Subcutaneous adipose tissue (tissue), 4 donors: ENCODE results near the gene C1GALT1. TPM values are rescaled to one million over a fixed set of nuclear protein-coding genes. Genes with fewer than 3 reads are reported as not detected.

ENCODE experiments used
- total RNA-seq, 4 donors: library from RNA; depleted of rRNA; stranded (reverse); fragments of >200 nt; gene quantifications; one replicate each; pipeline ENCODE4 v1.1.0, GENCODE V29; 2016
- TF ChIP-seq, protein P1 (sequence below): fragments of 450-650 bp; IDR thresholded peaks from one replicate; pipeline ENCODE4 v1.5.1; 2016; ENCODE audit warnings: low read depth, mild to moderate bottlenecking, control low read depth, antibody characterized with exemption, moderate library complexity

The C1GALT1 gene
- total RNA-seq, 4 donors from 2014 or later = 21.3 to 37.7 (median 33.4) TPM

DNA sequence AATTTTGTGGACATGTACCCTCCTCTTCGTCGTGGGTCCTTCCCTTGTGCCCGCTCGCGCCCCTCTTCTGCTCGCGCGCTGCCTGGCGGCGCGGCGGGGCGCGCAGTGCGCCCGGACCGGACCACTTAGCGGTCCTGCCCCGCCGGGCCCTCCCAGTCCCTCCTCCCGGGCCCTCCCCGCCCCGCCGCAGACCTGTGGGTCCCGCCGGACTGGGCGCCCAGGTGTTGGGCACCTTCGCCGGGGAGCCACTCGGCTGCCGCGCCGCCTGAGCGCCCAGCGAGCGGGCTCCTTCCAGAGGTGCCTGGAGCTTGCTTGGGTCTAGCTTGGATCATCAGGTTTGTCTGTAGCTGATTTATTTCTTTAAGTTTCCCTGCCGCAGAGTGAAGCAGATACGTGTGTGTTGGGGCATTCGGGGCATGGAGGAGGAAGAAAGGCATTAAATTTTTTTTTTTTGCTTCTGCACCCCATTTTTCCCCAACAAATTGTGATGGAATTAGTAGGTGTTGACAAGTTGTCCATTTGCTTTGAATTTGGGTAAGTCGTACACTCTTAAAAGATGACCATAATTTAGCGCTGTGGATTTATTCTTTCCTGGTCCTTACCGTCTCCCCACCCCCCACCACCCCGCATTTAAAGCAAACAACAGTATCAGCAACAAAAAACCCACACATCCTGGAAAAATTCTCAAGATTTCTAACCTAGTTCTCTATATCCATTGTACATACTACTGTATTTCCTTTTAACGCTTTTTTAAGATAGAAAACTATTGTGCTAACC, 905 bp downstream of the C1GALT1 start:
- TF ChIP-seq, protein P1, sequence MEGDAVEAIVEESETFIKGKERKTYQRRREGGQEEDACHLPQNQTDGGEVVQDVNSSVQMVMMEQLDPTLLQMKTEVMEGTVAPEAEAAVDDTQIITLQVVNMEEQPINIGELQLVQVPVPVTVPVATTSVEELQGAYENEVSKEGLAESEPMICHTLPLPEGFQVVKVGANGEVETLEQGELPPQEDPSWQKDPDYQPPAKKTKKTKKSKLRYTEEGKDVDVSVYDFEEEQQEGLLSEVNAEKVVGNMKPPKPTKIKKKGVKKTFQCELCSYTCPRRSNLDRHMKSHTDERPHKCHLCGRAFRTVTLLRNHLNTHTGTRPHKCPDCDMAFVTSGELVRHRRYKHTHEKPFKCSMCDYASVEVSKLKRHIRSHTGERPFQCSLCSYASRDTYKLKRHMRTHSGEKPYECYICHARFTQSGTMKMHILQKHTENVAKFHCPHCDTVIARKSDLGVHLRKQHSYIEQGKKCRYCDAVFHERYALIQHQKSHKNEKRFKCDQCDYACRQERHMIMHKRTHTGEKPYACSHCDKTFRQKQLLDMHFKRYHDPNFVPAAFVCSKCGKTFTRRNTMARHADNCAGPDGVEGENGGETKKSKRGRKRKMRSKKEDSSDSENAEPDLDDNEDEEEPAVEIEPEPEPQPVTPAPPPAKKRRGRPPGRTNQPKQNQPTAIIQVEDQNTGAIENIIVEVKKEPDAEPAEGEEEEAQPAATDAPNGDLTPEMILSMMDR = no peak

DNA sequence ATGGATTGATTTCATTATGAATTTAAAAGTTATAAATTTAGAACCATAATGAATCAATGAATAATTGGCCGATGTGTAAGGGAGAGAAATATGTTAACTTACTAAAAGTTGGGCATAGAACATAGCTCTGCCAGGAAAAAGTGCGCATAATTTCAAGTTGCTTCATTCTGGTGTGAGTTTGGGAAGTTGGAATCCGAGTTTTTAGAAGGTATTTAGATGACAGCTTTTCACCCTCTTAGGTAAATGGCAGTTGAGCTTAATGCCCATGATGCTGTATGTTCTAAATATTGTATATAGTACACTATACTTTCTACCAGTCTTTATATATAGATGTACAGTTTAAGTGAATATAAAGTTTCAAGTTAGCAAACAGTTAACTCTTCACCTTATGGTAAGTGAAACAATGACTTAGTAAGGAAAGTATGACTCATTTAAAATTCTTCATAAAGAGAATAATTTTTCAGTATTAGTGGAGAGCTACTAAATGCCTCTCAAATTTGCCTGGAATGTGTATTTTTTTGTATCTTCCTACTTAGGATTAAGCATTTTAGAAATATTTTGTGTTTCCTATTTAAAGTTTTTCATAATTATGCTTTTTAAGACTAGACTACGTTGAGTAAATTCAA, 1.6 kb downstream of the C1GALT1 start:
- TF ChIP-seq, protein P1 = no peak

DNA sequence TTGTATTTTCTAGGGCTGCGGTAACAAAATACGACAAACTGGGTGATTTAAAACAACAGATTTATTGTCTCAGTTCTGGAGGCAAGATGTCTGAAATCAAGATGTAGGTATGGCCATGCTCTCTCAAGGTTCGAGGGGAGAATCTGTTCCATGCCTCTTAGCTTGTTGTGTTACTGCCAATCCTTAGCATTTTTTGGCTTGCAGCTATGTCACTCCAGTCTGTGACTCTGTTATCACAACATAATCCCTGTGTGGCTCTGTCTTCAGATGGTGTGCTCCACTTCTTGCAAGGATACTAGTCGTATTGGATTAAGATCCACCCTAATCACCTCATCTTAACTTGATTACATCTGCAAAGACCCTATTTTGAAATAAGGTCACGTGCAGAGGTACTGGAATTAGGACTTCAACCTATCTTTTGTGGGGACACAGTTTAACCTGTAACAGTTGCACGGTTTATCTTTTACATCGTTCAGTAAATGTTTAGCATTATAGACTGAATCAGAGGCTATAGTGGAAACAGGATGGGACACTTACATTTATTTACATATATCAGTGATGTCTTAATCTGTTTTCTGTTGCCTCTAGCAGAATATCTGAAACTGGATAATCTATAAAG, 3.1 kb downstream of the C1GALT1 start:
- TF ChIP-seq, protein P1 = no peak

DNA sequence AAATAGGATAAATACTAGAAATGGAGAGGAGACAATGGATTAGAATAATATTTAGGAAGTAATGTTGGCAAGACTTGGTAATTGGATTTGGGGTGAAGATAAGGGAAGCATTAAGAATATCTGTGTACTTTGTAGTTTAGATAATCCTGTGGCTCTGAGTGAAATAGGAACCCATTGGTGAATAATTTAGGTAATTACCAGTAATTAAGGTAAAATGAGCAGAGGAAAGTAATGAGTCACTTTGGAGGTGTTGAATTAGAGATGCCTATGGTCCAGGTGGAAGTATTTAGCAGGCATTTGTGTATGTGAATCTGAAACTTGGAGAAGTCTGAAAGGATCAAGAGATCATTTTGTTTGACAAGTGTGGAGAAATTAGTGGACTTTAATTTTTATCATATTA, 5.7 kb downstream of the C1GALT1 start:
- TF ChIP-seq, protein P1 = no peak

DNA sequence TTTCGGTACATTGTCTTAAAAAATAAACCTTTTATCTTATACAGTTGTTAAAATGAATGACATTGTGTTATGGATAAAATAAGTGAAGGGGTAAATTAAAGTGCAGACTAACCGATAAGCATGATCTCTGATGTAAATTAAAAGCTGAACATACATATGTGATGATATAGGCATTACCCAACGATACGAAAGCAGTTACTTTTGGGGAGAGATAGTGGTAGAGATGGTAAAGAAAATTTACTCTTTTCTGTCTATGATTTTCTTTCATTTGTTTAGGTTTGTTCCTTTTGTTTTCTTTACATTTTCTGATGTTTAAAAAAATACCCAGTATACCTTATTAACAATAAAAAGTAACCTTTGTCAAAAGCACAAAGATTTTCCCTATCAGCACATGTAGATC, 6.4 kb downstream of the C1GALT1 start:
- TF ChIP-seq, protein P1 = no peak

DNA sequence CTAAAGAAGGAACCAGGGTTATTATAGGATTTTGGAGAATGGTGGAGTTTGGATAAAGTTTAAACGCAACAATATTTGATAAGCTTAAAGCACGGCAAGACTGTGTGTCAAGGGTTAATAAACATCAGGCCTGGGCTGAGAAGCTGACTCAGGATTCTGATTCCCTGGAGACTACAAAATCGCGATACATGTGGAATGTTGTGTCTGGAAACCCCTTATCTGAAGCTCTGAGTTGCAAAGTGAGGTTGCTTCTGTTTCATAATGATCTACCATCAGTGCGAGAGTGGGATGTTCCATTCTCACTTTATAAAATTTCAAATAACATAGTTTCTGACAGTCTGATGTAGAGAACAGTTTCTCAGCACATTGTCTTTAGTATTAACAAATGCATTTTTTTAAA, 7.8 kb downstream of the C1GALT1 start:
- TF ChIP-seq, protein P1 = no peak

DNA sequence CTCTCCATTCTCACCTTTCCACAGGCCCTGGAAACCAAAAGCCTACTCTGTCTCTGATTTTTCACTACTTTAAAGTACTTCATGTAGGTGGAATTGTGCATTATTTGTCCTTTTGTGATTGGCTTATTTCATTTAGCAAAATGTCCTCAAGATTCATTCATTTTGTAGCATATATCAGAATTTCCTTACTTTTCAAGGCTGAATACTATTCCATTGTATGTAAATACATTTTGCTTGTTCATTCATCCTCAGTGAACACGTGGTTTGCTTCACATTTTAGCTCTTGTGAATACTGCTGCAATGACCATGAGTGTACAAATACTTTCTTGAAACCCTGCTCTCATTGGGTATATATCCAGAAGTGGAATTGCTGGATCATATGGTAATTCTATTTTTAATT, 8.8 kb downstream of the C1GALT1 start:
- TF ChIP-seq, protein P1 = no peak
